Transverse colon (tissue), 4 donors: ENCODE data around the gene PPP2R2C.

Source experiments
- CTCF ChIP-seq, 5 experiments: fragments of 200-600 bp in 3 of 5; fragments of 450-650 bp in 2 of 5; sonication (generic) in 3 of 5; IDR thresholded peaks; 1 replicate in 2 of 5; 2 replicates in 3 of 5; pipeline ENCODE4 v1.5.1; 2016 to 2017; ENCODE audit warnings: antibody characterized with exemption in 5 of 5, inconsistent platforms in 3 of 5, mild to moderate bottlenecking in 2 of 5, moderate library complexity in 1 of 5
- EP300 ChIP-seq: sonication (generic); formaldehyde crosslinking; IDR thresholded peaks from one replicate; pipeline ENCODE4 v1.6.1; 2017; ENCODE audit warnings: antibody characterized with exemption, low read depth
- POLR2A ChIP-seq: fragments of 450-650 bp; IDR thresholded peaks from one replicate; pipeline ENCODE4 v1.6.1; 2016; ENCODE audit warnings: antibody characterized with exemption, mild to moderate bottlenecking, moderate library complexity
- POLR2AphosphoS5 ChIP-seq, 3 donors: sonication (generic); formaldehyde crosslinking; IDR thresholded peaks; one replicate each; pipeline ENCODE4 v1.6.1; 2016; ENCODE audit warnings: antibody characterized with exemption in 3 of 3

GRCh38 chr4:6380746-6381410, 91.5 kb downstream of the PPP2R2C start:
- no peak for TF ChIP-seq CTCF (IDR thresholded peaks at IDR 0.05)
- TF ChIP-seq POLR2A, result no peak
- no peak for TF ChIP-seq POLR2AphosphoS5 (IDR thresholded peaks at IDR 0.05)
- TF ChIP-seq EP300, result no peak
